Activated CD4-positive, alpha-beta T cell treated with anti-CD3 and anti-CD28 coated beads, Interleukin-2, Interleukin-4, amounts not matched to agents 100 ng/mL and 50 ng/mL, durations not matched to agents 16 hours and 8 hours (primary cell): Measurements from ENCODE around the gene FUCA2.
A peak's percentile ranks its signal among the peaks of the same experiment; 100 is the strongest.

Experiments
- DNase-seq: peaks from one replicate; pipeline ENCODE4 v3.0.0-alpha.2; 2020; ENCODE audit warnings: low spot score

The FUCA2 gene, protein sequence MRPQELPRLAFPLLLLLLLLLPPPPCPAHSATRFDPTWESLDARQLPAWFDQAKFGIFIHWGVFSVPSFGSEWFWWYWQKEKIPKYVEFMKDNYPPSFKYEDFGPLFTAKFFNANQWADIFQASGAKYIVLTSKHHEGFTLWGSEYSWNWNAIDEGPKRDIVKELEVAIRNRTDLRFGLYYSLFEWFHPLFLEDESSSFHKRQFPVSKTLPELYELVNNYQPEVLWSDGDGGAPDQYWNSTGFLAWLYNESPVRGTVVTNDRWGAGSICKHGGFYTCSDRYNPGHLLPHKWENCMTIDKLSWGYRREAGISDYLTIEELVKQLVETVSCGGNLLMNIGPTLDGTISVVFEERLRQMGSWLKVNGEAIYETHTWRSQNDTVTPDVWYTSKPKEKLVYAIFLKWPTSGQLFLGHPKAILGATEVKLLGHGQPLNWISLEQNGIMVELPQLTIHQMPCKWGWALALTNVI

DNA sequence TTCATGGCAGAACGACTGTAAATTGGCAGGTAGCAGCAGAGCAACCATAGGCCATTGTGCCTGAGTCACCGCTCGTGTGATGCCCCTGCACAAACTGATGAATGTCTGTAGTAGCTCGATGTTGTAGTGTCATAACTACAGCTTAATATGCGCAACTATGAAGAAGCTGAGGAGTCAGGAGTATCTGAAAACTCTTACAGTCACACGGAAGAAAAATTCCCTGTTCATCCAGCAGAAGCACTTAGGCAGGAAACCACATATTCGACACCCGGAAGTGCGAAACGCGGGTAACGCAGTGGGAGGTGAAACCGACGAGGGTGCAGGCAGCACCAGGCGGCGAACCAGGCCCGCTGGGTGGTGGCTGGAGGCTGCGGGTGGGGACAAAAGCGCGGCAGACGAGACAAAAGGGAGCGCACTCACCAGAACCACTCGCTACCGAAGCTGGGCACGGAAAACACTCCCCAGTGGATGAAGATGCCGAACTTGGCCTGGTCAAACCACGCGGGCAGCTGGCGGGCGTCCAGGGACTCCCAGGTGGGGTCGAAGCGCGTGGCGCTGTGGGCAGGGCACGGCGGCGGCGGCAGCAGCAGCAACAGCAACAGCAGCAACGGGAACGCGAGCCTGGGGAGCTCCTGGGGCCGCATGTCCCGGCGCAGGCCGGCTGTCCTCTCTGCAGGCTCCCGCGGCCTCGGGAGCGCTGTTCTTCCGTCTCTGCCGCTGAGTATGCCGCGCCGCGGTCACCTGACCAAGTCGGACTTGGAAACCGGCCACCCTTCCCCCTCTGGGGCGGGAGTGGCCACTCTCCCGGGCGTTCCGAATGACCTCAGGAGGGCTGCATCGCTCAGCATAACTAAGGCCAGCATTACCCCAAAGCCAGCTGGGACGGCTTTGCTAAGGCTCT lies at the start of gene FUCA2:
FUCA2 (minus strand) TSS at position 730 of the 901 bp plus-strand sequence; CDS start at position 644, 86 bp downstream.
- peak; percentile 75 for DNase-seq

DNA sequence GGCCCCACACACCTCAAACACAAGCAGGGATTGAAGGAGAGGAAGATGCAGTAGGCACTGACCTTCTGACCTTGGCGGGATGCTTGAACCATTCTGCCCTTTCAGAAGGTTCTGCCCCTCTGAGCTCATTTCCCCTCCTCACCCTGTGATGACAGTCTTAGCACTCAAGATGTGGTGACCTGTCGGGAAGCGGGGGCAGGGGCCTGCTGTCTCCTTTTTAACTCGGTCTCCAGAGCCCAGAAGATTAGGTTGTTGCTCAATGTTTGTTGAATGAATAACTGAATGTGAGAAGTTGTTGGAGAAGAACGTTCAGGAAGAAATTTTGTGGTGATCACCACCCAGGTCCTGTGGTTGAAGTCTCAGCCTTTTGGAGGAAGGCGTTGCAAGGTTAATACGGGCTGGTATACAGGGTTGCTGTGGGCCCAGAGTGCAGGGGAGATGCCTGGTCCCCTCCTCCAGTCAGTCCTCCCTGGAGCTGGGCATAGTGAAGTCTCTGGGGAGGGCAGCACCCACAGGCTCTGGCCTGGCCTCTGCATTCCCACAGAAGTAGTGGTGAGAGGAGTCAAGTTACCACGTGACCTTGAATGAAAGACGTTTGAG lies 49.7 kb upstream of the FUCA2 start:
- DNase-seq: no peak

DNA sequence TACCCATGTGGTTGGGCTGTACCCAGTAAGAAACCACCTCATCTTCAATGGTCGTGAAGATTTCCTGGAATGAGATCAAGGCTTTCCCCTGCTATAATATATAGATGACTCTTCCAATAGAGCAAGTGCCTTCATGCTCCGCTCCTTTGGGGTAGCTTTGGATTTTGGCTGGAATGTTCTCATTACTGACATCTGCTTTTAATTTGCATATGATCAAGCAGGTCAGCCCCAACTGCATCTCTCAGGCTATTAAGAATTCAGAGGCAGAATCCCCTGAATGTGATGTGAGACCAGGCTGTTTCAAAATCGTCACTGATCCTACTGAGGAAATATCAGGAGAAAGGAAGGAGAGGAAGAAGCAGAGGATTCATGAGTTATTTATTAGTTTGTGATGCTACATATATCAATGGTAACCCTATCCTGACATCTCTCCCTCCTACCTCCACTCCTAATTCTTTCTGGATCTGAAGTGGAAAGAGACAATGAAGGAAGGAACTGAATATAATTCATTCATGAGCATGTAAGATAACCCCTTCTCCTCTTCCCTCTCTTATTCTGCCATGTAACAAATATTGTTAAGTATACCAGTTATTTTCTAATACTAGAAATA lies 47.6 kb upstream of the FUCA2 start:
- no peak for DNase-seq

DNA sequence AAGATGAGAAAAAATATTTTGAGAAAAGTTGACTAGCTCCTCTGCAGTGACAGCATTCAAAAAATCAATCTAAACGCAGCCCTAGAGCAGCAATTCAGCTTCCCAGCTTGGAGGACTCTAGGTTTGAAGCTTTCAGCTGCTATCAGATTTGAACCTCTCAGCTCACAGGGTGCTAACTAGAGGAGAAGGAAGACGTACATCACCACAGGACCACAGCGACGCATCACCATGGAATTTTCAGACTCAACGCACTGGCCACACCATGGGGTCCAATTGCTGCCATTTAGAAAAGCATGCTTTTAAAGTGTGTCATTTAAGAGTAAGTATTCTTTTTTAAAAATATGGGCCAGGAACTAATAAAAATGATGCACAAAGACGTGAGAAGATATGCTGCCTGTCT lies 45.0 kb upstream of the FUCA2 start:
- no peak for DNase-seq

DNA sequence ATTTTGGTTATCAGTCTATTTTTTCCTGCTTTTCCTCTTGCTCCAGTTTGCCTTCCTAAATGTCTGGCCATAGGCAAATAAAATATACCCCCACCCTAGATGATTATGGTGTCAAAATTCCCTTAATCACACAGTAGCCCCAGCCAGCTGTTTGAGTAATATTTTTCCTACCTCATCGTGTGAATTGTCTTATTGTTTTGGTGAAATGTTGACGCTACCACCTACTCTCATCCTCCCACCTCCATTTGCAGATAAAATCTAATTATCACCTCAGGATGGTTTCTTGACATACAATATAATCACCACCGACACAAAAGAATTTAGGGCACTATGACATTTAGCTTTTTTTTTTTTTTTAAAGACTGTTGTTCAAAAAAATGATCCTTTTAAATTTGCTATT lies 44.1 kb upstream of the FUCA2 start:
- no peak for DNase-seq

DNA sequence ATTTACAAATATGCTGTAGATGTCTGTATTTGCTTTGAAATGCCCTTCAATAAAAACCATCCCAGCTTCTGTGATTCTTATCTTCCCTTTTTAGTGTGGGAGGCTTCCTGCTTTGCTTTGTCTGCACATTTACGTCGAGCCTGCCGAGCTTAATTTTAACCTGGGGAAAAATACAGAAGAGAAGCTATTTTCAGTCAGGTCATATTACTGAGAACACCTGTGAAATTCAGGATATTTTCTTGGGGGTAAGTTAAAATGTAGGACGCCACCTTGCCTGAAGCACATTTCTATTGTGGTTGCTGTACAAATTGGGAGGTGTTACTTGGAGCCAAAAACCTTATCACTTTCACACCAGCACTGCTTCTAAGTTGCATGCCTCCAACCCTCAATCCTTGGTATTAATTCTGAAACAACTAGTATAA lies 43.6 kb upstream of the FUCA2 start:
- no peak for DNase-seq

DNA sequence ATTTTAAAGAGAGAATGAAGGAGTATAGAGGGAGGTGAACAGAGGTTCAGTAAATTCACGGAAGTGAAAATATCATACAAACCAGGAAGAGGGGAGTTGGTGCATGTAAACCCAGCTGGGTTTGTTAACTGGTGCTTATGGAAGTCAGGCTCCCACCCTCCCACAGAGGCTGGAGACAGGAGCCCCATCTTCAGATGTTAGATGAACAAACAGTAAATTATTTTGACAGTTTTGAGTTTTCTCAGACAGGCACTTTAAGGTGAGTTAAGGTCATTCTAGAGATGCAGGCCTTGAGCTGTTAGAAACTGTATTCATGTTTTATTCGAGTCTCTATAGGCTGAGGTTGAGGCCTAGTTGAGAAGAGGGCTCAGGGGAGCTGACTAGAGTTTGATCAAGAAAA lies 41.8 kb upstream of the FUCA2 start:
- DNase-seq: no peak

DNA sequence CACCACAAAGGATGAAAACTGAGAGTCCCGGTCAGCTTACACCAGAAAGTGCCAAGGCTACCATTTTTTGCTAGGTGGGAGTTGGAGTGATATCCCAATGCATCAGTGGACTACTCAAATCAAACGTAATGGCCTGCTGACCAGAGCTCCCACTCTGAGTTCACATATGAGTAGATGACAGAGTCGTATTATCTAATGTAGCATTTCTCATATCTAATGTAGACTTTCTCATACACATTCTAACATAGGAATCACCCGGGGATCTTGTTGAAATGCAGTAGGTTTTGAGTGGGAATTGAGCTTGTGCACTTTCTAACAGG lies 38.4 kb upstream of the FUCA2 start:
- no peak for DNase-seq

DNA sequence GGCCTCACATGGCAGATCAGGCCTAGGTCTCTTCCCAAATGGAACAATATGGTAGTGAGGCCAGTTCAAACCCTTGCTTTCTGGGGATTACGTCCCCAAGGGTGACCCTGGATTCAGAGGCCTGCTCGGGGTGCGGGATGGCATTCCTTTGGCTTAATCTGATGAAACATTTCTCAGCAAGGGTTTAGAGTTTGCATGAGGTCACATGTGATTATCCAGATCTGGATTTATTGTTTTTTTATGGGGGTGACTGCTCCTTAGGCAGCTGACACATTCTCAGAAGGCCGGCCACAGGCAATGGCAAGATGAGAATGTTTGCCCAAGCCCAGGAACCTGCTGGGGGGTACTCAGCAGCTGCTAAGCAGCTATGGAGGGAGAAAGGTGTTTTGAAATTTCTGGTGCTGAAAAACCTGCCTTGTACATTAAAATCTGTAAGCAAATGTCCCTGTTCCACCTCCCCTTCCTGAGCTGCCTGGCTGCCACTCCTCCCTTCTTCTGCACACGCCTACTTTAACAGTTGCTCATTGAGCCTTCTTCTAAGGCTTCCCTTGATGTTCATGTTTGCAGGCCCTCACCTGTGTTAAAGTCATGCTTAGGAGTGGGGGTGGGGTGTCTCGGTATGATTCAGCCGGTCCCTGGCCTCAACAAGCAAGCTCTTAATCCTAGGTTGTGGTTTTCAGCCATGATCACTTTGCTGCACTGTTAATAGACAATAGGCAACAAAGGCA lies 37.9 kb upstream of the FUCA2 start:
- peak; percentile 66 for DNase-seq

DNA sequence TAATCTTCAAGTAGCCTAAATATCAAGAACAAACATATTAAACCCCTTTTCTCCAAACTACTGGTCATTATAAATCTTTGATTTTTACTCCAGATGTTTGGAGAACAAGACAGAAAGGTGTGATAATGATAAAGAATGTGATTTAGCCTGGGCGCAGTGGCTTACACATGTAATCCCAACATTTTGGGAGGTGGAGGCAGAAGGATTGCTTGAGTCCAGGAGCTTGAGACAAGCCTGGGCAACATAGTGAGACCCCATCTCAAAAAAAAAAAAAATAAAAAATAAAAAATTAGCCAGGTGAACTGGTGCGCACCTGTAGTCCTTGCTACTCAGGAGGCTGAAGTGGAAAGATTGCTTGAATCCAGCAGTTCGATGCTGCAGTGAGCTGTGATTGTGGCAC lies 35.1 kb upstream of the FUCA2 start:
- DNase-seq: no peak

DNA sequence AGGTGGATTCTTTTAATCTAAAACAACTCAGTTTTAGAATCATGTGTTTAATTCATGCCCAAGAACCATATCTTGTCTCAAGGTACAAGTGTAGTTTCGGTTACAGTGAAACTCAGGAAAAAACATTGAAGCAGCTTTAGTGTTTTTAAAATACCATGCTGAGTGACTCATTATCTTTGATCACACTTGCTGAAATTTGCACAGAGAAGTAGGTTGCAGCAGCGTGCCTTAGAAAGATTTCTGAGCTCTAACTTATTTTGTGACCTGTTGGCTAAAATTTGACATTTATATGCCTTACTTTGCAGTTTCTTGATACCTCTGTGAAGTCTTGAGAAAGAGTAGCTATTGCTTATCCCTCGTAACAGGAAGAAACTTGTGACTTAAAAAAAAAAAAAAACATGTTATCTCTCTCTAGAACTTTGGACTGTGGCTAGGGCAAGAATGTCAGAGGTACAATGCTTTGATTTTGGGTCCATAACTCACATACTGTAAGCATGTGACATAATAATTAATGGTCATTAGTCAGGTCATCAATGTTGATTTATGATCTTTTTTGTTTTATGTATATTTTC lies 34.5 kb upstream of the FUCA2 start:
- DNase-seq: peak; percentile 56

DNA sequence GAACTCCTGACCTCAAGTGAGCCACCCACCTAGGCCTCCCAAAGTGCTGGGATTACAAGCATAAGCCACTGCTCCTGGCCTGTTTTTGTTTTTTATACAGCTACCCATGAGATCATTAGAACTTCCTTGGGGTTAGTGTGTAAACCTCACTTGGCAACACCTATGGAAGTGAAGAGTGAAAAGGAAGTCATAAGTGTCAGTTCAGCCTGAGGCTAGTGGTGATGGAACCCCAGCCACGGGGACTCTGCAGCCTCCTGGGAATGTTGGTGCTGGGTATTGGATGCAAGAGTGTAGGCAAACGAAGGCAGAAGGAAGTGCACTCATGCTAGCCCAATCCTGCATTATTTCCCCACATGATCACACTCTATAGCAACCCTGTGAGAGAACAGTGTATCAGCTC lies 33.6 kb upstream of the FUCA2 start:
- no peak for DNase-seq

DNA sequence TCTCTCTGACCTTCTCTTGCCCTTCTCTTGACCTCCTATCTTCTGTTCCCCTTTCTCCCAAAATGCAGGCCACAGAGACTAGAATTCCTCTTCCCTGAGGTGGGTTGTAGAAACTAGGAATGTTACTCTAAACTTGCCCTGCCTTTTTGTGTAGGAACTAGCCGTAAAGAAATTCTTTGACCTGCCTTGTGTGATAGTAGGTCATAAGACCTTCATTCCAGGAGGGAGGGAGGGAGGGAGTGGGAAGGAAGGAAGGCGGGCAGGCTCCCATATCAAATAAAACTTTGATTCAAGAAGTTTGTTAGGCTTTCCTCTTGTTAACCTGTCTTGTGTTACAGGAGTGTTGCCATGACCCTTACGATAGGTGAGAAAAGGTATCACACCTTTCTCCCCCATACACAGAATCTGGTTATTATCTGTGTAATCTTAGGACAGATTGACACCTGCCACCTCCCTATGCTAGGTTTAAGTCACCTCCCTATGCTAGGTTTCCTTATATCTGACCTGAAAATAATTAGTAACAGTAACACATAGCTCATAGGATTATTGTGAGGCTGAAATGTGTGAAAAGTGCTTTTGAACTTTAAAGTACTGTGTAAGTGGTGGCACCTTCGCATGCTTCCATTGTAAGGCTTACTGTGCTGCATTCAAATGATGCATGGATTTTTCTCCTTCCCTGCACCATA lies 32.6 kb upstream of the FUCA2 start:
- DNase-seq: no peak

DNA sequence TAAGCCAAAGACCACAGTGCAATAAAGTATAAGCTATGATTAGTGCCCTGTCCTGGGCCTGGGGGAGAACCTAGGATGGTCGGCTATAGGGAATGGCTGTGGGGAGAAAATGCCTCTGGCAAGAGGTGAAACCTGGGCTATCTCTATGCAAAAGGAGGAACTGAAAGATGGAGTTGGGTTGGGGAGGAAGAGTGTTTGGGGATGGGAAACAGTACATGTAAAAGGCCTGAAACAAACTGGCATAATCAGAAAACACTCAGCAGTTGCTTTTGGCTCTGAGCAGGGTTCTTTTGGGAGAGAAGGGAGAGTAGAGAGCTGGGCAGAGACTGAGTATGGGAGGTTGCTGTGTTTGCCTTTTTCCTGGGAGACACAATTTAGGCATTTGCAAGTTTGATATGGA lies 31.9 kb upstream of the FUCA2 start:
- DNase-seq: no peak

DNA sequence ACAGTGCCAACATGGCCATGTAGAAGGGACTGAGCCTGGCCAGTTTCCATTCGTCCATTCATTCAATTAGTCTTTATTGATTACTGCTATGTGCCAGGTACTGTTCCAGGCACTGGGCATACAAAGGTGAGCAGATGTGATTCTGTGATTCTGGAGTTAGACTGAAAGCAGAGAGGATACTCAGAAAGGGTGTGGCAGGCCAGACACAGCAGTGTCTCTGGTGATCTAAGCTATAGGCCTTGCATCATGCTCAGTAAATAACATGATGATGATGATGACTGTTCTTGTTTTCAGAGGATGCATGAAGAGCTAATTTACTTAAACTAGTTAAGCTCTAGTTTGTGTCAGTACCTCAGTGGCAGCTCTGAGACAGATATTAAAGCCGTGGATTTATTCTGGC lies 31.4 kb upstream of the FUCA2 start:
- no peak for DNase-seq

DNA sequence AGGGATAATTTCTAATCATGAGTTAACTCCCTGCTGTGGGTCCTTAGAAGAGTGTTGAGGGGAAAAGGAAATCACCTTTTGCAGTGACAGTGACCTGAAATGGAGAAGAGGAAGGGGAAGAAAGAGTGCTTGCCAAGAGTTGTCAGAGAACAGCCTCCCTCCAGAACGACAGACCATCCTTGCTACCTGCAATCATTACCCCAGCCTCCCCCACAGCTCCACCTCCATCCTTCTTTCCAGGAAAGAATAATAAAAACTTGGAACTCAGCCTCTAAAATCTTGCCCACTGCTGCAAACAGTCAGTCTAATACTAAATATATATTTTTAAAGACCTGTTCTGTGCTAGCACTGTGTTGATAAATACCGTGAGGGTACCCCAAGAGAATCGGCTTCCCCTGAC lies 28.7 kb upstream of the FUCA2 start:
- DNase-seq: no peak

DNA sequence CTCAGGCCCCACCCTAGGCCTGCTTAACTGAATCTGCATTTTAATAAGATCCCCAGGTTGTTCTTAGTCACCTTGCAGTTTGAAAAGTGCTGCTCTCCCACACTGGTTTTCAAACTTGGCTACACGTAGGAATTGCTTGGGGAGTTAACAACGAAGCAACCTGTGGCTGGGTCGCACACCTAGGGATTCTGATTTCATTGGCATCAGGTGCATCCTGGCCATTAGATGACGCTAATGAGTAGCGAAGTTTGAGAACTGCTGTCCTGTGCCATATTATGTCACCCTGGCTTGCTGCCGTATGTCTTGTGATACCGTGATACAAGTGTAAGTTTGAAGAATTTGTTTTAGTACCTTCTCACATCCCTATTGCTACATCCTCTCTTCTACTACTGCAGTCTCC lies 28.2 kb upstream of the FUCA2 start:
- no peak for DNase-seq

DNA sequence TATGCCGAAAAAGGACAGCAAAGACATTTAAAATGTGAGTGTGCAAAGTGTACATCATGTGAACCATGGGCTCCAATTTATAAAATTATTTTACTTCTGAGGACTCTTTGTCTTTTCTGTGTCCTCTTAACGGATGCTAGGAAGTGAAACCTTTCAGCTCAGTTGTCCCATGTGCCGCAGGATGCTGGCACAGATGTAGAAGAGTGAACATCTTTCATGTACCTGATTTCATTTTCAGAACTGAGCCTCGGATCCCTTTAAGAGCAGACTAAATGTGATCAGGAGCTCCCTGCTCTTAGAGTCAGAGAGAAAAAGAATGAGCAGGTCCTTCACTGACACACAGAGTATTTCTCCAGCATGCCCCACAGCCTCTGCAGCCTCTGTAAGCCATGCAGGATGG lies 27.6 kb upstream of the FUCA2 start:
- peak; percentile 28 for DNase-seq

DNA sequence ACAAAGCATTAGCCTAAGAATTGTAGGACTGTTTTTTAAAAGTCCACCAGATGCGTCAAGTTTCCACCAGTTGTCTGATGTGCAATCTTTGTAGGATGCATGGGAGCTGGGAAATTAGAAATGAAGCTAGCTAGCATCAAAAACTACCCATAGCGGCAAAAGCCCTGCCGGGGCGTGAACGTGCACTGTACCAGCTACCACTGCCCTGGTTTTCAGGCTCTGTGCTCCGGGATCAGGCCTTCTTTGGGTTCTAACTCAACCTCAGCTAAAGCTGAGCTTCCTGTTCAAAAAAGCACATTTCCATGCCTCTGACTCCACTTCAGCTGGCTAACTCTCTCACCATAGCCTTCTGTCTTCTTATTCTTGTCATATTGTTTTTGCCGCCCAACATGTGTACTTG lies 26.9 kb upstream of the FUCA2 start:
- no peak for DNase-seq

DNA sequence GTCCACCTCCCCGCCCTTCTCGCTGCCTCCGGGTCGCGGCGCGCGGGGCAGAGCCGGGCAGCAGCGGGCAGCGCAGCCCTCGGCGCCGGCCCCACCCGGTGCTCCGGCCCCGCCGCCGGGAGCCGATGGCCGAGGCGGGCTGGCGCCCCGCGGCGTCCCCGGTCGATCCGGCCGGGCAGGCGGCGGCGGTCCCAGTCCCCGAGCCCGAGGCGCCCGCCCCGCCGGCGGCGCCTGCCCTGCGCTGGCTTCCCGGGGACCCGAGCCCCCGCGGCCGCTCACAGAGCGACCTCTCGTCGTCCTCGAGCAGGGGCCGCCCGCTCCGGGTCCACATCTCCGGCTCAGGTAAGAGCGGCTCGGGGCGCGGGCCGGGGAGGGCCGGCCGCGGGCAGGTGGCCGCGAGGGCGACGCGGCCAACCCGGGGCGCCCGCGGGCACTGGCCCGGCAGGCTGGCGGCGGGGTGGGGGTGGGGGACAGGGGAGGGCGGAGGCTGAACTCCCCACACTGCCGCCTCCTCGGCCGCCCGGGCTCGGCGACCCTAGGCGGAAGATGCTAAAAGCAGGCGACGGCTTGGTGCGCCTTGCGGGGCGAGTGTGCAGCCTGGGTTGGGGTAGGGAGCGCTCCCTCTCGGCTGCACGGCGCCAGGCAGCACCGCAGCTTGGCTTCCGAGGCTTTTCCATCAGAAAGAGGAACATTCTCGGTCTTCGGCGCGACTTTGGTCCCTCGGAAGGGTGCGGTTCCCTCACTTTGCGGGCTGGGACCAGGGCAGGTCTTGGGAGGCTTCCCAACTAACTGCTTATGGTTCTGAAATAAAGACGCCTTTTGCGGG lies 25.6 kb upstream of the FUCA2 start:
- peak; percentile 67 for DNase-seq
